Thymus (tissue), 11 donors: ENCODE results near the gene GCFC2. TPM values are rescaled to one million over a fixed set of nuclear protein-coding genes. Genes with fewer than 3 reads are reported as not detected.
"Not testable (repeated sequence)": the region's sequence is repeated elsewhere in the genome, so short reads cannot be mapped to it uniquely, and the experiment has no call there.

Experiments
- DNase-seq, 9 donors: peaks; one replicate each; pipeline ENCODE4 v3.0.0-alpha.2; 2013; ENCODE audit warnings: low spot score in 9 of 9, low read depth in 6 of 9, missing footprints in 1 of 9
- H3K27ac ChIP-seq, 2 donors: one replicate each; pipeline ENCODE4 v1.5.1; 2013; ENCODE audit warnings: control low read depth in 1 of 2, low read depth in 1 of 2, low read length in 1 of 2, mild to moderate bottlenecking in 1 of 2, moderate library complexity in 1 of 2
- H3K27me3 ChIP-seq, 2 donors: one replicate each; pipeline ENCODE4 v1.5.1; 2013; ENCODE audit warnings: low read length in 1 of 2; ENCODE audit not compliant: control insufficient read depth in 2 of 2, insufficient read depth in 1 of 2
- H3K36me3 ChIP-seq, 2 donors: one replicate each; pipeline ENCODE4 v1.5.1; 2013; ENCODE audit warnings: low read length in 1 of 2, mild to moderate bottlenecking in 1 of 2, moderate library complexity in 1 of 2; ENCODE audit not compliant: control insufficient read depth in 2 of 2, insufficient read depth in 2 of 2
- H3K4me1 ChIP-seq, 2 donors: one replicate each; pipeline ENCODE4 v1.5.1; 2013; ENCODE audit warnings: low read length in 2 of 2; ENCODE audit not compliant: control insufficient read depth in 2 of 2, insufficient read depth in 2 of 2
- H3K4me3 ChIP-seq, 2 donors: one replicate each; pipeline ENCODE4 v1.5.1; 2013; ENCODE audit warnings: low read length in 2 of 2, control low read depth in 1 of 2, mild to moderate bottlenecking in 1 of 2
- H3K9me3 ChIP-seq, 2 donors: one replicate each; pipeline ENCODE4 v1.5.1; 2013; ENCODE audit warnings: low read length in 1 of 2, mild to moderate bottlenecking in 1 of 2; ENCODE audit not compliant: control insufficient read depth in 2 of 2, insufficient read depth in 1 of 2
- WGBS: extraction: QIAGEN DNeasy Blood & Tissue Kit; methylation state at CpG from one replicate; pipeline ENCODE4 v1.1.7; 2013; 5-methylcytosine and 5-hydroxymethylcytosine counted together
- polyA plus RNA-seq: library from polyadenylated mRNA; stranded (reverse); fragments of 200-250 nt; gene quantifications from one replicate; pipeline ENCODE4 v1.2.3, GENCODE V29; 2013
- total RNA-seq: library from RNA; stranded (reverse); fragments of 120-200 nt; gene quantifications from one replicate; pipeline ENCODE4 v1.2.4, GENCODE V29; 2013
- donor health status: healthy.

Gene GCFC2
- total and polyA plus RNA-seq, 2 donors: 30.3 to 46.5 TPM

DNA sequence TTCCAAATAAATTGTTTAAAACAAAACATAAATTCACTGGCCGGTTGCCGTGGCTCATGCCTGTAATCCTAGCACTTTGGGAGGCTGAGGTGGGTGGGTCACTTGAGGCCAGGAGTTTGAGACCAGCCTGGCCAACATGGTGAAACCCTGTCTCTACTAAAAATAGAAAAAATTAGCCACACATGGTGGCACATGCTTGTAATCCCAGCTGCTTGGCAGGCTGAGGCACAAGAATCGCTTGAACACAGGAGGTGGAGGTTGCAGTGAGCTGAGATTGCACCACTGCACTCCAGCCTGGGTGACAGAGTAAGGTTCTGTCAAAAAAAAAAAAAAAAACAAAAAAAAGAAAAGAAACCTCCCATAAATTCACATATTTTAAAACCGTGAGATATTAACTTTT lies 35.3 kb downstream of the GCFC2 start:
- not testable (repeated sequence) for H3K4me1 ChIP-seq, H3K4me3 ChIP-seq, H3K27me3 ChIP-seq, H3K27ac ChIP-seq, H3K9me3 ChIP-seq, DNase-seq
- 95% methylated on average over 4 of the region's 4 CpGs for WGBS
- peaks cover 2 to 17% of the 10 kb centered on the region in 2 donors for H3K36me3 ChIP-seq

GRCh38 chr2:75667884-75668283 lies 42.8 kb downstream of the GCFC2 start:
- Histone ChIP-seq H3K4me1 (no peaks in the 10 kb centered on the region), H3K9me3 (no peaks in the 10 kb centered on the region), H3K27ac (no peak overlapping the region), H3K36me3 (peaks cover 3 to 35% of the 10 kb centered on the region in 2 donors), H3K4me3 (no peak overlapping the region), H3K27me3 (no peaks in the 10 kb centered on the region)
- 97% methylated on average over 2 of the region's 2 CpGs for WGBS
- no peak for DNase-seq

- Histone ChIP-seq H3K27ac (no peak overlapping the region), H3K36me3 (peaks cover 3 to 34% of the 10 kb centered on the region in 2 donors), H3K4me1 (no peaks in the 10 kb centered on the region), H3K27me3 (no peaks in the 10 kb centered on the region), H3K9me3 (no peaks in the 10 kb centered on the region), H3K4me3 (no peak overlapping the region)
- 99% methylated on average over 6 of the region's 6 CpGs for WGBS
- DNase-seq: no peak
Observed at GRCh38 chr2:75666911-75667310, 43.8 kb downstream of the GCFC2 start.

- H3K36me3 ChIP-seq: peaks cover 15 to 62% of the 10 kb centered on the region in 2 donors
- no peaks in the 10 kb centered on the region for H3K4me1 ChIP-seq
- H3K9me3 ChIP-seq: no peaks in the 10 kb centered on the region
- H3K27ac ChIP-seq: no peak overlapping the region
- H3K4me3 ChIP-seq: no peak overlapping the region
- no peaks in the 10 kb centered on the region for H3K27me3 ChIP-seq
- no peak for DNase-seq
Observed at GRCh38 chr2:75657798-75658197, 52.9 kb downstream of the GCFC2 start.

- Histone ChIP-seq H3K9me3 (no peaks in the 10 kb centered on the region), H3K4me1 (no peaks in the 10 kb centered on the region), H3K36me3 (peaks cover 14 to 62% of the 10 kb centered on the region in 2 donors), H3K27me3 (no peaks in the 10 kb centered on the region), H3K27ac (no peak overlapping the region), H3K4me3 (no peak overlapping the region)
- 99% methylated on average over 1 of the region's 1 CpG for WGBS
- DNase-seq: no peak
Observed at GRCh38 chr2:75656563-75656962, 54.2 kb downstream of the GCFC2 start.

DNA sequence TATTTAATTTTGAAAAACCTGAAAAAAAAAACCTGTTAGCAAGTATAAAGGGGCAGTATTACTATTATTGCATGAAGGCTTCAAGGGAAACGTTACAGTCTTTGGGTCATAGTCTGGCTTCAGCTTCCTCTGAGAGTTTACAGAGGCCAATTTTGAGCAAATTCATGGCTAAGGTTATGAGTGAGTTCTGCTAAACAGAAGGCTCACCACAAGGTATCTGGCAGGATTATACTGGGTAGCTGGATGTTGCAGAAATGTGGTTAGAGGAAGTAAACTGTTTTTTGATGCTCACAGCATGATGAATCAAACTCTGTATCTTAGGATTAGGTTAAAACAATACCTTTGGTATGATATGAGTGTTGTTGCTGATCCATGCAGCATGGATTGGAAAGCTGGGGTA lies 54.9 kb downstream of the GCFC2 start:
- DNase-seq: no peak
- Histone ChIP-seq H3K9me3 (no peaks in the 10 kb centered on the region), H3K27ac (no peak overlapping the region), H3K4me1 (no peaks in the 10 kb centered on the region), H3K4me3 (no peak overlapping the region), H3K27me3 (no peaks in the 10 kb centered on the region), H3K36me3 (peaks cover 13 to 63% of the 10 kb centered on the region in 2 donors)
- WGBS: 74% methylated on average over 1 of the region's 1 CpG

DNA sequence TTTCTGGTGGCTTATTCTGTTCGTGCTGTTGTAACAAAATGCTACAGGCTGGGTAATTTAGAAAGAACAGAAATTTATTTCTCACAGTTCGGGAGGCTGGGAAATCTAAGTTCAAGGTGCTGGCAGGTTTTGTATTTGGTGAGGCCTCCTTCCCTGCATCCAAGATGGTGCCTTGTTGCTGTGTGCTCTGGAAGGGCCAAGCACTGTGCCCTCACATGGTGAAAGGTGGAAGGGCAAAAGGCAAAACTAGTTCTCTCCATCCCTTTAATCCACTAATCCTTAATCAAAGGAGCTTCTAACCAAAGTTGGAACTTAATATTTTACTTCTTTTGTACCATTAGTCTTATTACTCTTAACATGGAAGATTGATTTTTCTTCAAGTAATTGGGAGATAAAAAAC lies 56.7 kb downstream of the GCFC2 start:
- over 99% methylated on average over 2 of the region's 2 CpGs for WGBS
- Histone ChIP-seq H3K27me3 (no peaks in the 10 kb centered on the region), H3K27ac (no peak overlapping the region), H3K9me3 (no peaks in the 10 kb centered on the region), H3K4me1 (no peaks in the 10 kb centered on the region), H3K4me3 (no peak overlapping the region), H3K36me3 (peaks cover 16 to 69% of the 10 kb centered on the region in 2 donors)
- DNase-seq: no peak

DNA sequence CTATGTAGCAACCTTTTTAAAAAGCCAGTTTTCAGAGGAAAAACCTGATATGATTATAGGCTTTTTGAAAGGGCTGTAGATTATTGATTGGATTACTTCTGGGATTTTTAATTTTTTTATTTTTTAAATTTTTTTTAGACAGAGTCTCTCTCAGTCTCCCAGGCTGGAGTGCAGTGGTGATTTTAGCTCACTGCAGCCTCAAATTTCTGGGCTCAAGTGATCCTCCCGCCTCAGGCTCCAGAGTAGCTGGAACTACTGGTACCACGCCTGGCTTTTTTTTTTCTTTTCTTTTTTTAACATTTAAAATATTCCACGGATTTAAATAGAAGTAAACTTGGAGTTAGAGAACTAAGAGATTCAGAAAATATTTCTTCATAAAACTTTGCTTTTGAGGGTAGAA lies 62.9 kb downstream of the GCFC2 start:
- H3K27ac ChIP-seq: peak overlapping the region in 1 of 2 donors; percentile 81
- peaks cover 13 to 28% of the 10 kb centered on the region in 2 donors for H3K36me3 ChIP-seq
- H3K4me3 ChIP-seq: peak overlapping the region in 1 of 2 donors; percentile 66
- H3K4me1 ChIP-seq: peaks cover 0 to 5% of the 10 kb centered on the region in 2 donors
- no peaks in the 10 kb centered on the region for H3K27me3 ChIP-seq
- 98% methylated on average over 3 of the region's 3 CpGs for WGBS
- H3K9me3 ChIP-seq: peaks cover 0 to 7% of the 10 kb centered on the region in 2 donors
- no peak for DNase-seq

- H3K36me3 ChIP-seq: peaks cover 13 to 22% of the 10 kb centered on the region in 2 donors
- H3K27ac ChIP-seq: peak within 1 kb of the TSS; percentile 67 to 81
- WGBS: under 1% methylated on average over 60 of the region's 60 CpGs
- H3K9me3 ChIP-seq: peaks cover 0 to 7% of the 10 kb centered on the region in 2 donors
- peak within 1 kb of the TSS; percentile 66 to 87 for H3K4me3 ChIP-seq
- peaks cover 0 to 5% of the 10 kb centered on the region in 2 donors for H3K4me1 ChIP-seq
- H3K27me3 ChIP-seq: no peaks in the 10 kb centered on the region
- peak; percentile 65 to 95 (median 85) for DNase-seq
Observed at GRCh38 chr2:75646583-75647425, 63.9 kb downstream of the GCFC2 start, which contains the start of gene MRPL19. MRPL19 (plus strand) TSS chr2:75646783; CDS start chr2:75646808, 25 bp downstream.
